HG03039 (cell line): ENCODE results near the gene CASP8AP2.
A peak's percentile ranks its signal among the peaks of the same experiment; 100 is the strongest.
"Not testable (repeated sequence)": the region's sequence is repeated elsewhere in the genome, so short reads cannot be mapped to it uniquely, and the experiment has no call there.

Experiments
- ATAC-seq: cut with Tn5 transposase; IDR thresholded peaks from one replicate; pipeline ENCODE4 v1.9.1; 2021; ENCODE audit warnings: mild to moderate bottlenecking, moderate library complexity; ENCODE audit not compliant: unreplicated experiment

The CASP8AP2 gene

GRCh38 chr6:89819336-89820130, 10.1 kb upstream of the CASP8AP2 start, which contains the start of gene MDN1:
Gene MDN1 (minus strand): TSS chr6:89819794. CDS start chr6:89819607, 187 bp downstream.
- peak; percentile 95 for ATAC-seq

GRCh38 chr6:89826029-89826528, 3.6 kb upstream of the CASP8AP2 start:
- no peak for ATAC-seq

GRCh38 chr6:89828475-89828987, 1.1 kb upstream of the CASP8AP2 start:
- not testable (repeated sequence) for ATAC-seq

GRCh38 chr6:89828988-89829471, 650 bp upstream of the CASP8AP2 start:
- peak; percentile 21 for ATAC-seq

- no peak for ATAC-seq
These were observed 610 bp downstream of the CASP8AP2 start for GRCh38 chr6:89830170-89830809.

GRCh38 chr6:89834884-89835792, 5.5 kb downstream of the CASP8AP2 start:
- peak; percentile 96 for ATAC-seq

GRCh38 chr6:89836639-89837222, 7.1 kb downstream of the CASP8AP2 start:
- no peak for ATAC-seq

DNA sequence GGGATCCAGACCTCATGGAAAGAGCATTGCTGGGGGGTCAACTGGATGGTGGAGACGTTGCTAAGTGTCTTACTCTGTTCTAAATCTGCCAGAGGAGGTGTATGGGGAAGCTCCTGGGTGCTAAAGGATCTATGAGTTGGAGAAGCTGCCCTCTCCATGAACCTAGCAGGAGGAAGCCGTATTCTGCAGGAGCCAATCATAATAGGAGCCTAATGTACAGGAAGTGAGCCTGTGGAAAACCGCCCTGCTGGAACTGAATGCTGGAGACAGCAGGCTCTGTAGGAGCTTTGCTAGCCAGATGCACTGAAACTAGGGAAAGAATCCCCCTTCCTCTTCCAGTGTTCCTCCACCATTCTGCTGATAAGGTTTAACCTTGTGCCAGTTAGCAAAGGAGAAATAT, 10.9 kb downstream of the CASP8AP2 start:
- no peak for ATAC-seq

DNA sequence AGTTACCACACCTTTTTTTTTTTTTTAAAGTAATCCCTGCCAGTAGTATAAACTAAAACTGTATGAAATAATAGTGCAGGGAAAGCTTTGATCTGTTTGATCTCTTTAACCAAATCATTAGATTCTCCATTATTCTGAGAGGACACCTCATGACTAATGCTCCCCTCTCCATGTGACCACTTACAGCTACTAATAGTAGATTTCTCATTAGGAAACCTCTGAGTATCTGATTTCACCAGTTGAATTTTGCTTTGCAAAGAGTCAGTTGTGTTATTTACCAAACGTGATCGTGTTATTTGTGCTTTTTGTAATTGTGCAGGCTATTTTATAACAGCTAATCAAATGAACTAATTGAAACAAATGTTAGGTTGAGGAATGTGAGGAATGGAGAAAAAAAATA, 12.5 kb downstream of the CASP8AP2 start:
- ATAC-seq, result no peak

DNA sequence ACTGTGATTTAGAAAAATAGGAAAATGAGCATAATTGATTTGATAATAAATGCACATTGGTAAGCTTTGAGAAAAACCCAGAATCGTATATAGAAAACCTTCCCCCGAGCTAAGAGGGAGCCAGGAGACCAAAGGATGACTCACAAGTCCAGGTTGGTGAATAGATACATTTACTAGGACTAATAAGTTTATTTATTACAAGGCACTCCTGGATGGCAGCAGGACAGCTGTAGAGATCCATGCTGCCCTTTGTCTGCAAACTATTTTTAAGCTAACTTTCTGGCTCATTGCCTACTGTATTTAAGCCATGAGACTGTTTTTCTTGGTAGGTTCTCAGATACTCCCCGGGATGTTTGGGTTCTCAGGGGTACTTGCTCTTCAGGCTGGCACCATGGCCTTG, 13.4 kb downstream of the CASP8AP2 start:
- ATAC-seq, result no peak

GRCh38 chr6:89847513-89847912, 17.8 kb downstream of the CASP8AP2 start:
- ATAC-seq, result not testable (repeated sequence)

- ATAC-seq, result no peak
These were observed 23.4 kb downstream of the CASP8AP2 start for GRCh38 chr6:89853068-89853467.

DNA sequence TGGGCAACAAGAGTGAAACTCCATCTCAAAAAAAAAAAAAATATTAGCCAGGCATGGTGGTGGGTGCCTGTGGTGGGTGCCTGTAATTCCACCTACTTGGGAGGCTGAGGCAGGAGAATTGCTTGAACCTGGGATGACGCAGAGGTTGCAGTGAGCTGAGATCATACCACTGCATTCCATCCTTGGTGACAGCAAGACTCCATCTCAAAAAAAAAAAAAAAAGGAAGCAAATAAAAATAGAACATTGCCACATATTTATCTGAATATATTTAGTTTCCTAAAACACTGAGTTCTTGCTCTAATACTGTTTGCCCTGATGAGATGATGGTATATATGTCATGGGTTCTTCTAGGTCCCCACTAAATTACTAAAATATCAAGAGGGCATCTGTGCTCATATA, 28.4 kb downstream of the CASP8AP2 start:
- ATAC-seq, result no peak

DNA sequence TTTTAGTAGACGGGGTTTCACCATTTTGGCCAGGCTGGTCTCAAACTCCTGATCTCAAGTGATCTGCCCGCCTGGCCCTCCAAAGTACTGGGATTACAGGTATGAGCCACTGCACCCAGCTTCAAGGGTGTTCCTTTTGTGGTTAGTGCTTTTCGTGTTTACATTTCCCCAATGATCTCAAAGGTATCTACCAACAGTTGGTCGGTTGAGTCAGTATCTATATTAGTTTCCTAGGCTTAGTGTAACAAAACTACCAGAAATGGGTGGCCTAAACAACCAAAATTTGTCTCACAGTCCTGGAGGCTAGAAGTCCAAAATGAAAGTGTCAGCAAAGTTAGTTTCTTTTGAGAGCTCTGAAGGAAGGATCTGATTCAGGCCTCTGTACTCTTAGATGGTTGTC, 30.1 kb downstream of the CASP8AP2 start:
- peak; percentile 59 for ATAC-seq

DNA sequence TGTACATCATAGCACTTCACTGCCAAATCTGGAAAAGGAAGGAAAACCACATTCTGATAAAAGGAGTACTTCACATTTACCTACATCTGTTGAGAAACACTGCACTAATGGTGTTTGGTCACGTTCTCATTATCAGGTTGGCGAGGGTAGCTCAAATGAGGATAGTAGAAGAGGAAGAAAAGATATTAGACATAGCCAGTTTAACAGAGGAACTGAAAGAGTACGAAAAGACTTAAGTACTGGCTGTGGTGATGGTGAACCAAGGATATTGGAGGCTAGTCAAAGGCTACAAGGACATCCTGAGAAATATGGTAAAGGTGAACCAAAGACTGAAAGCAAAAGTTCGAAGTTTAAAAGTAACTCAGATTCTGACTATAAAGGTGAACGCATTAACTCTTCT, 32.6 kb downstream of the CASP8AP2 start:
- ATAC-seq, result peak; percentile 53

DNA sequence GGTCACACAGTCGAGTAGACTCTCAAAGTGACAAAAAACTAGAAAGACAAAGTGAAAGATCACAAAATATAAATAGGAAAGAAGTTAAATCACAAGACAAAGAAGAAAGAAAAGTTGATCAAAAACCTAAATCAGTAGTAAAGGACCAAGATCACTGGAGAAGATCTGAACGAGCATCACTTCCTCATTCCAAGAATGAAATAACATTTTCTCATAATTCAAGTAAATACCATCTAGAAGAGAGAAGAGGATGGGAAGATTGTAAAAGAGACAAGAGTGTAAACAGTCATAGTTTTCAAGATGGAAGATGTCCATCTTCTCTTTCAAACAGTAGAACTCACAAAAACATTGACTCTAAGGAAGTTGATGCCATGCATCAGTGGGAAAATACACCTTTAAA, 33.0 kb downstream of the CASP8AP2 start:
- no peak for ATAC-seq

- no peak for ATAC-seq
These were observed 36.5 kb downstream of the CASP8AP2 start for GRCh38 chr6:89866024-89866678.

- no peak for ATAC-seq
These were observed 44.0 kb downstream of the CASP8AP2 start for GRCh38 chr6:89873721-89874120.

DNA sequence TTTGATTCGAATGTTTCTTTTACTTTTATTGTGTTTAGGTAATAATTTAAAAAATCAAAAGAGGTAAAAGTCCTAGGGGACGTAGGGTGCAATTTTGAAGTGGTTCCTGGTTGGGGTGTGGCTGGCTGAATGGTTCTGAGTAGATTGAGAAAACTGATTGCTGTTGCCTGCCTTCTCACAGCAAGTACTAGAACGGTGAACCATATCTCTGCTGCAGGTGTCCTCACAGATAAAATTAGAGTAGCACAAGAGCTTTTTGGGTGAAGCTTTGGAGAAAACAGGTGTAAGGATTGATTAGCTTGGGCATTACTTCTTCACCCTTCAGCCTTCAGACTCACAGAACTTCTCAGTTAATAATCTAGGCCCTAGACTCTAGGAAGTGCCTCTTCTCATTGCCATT, 44.8 kb downstream of the CASP8AP2 start:
- ATAC-seq, result no peak
